ENCODE data around the gene YRDC. TPM values are rescaled to one million over a fixed set of nuclear protein-coding genes. Genes with fewer than 3 reads are reported as not detected.
A peak's percentile ranks its signal among the peaks of the same experiment; 100 is the strongest.

YRDC gene, protein sequence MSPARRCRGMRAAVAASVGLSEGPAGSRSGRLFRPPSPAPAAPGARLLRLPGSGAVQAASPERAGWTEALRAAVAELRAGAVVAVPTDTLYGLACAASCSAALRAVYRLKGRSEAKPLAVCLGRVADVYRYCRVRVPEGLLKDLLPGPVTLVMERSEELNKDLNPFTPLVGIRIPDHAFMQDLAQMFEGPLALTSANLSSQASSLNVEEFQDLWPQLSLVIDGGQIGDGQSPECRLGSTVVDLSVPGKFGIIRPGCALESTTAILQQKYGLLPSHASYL
- 39.3 and 45.6 TPM in 2 replicates for total RNA-seq (2014; rRNA removed; shearing (Covaris generic))
- 31.2 and 33.0 TPM in 2 replicates for polyA plus RNA-seq (2014; cell fraction: nucleus; rRNA removed)

GRCh38 chr1:37807555-37808368 is at the start of gene YRDC, which contains the start of gene C1orf122:
YRDC (minus strand) TSS chr1:37808208; CDS start chr1:37808180, 28 bp downstream.
C1orf122 (plus strand) TSS chr1:37807790; CDS start chr1:37808405, 615 bp downstream.
- DNase-seq (ENCODE audit: extremely low read depth, low read depth), result peak; percentile 83

DNA sequence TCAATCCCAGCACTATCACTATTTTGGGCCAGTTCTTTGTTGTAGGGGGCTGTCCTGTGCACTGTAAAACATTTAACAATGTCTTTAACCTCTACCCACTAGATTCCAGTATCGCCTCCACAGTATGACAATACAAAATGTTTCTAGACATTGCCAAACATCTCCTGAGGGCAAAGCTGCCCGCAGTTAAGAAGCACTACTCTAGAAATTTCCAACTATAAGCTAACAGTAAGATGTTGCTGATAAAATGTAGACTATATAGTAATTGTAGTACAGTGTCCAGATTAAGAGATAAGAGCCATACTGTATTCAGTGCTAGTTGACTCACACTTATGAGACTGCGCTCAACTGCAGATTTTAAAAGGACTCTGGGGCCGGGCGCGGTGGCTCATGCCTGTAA is 46.4 kb upstream of the YRDC start:
- no peak for DNase-seq (ENCODE audit: extremely low read depth, low read depth)

DNA sequence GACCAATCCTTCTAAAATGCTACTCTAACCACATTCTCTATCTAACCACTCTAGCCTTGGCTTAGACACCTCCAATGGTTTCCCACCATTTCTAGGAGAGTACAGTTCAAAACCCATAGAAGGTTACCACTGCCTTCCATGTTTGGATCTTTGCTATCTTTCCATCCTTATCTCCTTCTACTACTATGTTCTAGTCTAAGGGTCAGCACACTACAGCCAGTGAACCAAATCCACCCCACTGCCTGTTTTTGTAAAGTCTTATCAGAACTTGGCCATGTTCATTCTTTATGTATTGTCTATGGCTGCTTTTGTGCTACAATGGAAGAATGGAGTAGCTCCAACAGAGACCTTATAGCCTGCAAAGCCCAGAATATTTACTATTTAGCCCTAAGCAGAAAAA is 45.1 kb upstream of the YRDC start:
- DNase-seq (ENCODE audit: extremely low read depth, low read depth), result no peak

DNA sequence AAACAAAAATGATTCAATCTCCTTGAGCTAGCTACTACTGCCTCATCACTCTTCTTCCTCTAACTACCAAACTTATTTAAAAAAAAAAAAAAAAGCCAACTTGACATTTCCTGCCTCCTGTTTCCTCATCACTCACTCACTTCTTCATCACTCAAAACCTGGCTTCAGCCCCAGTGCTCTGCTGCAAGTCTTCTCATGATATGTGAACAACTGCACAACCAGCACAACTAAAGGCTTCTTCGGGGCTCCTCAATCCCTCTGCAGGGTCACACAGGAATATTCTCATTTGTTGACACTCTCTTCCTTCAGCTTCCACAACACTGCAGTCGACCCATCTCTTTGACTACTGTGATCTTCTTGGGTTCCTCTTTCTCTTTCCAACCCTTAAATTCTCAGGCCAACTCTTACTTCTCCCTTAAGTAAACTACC is 43.8 kb upstream of the YRDC start:
- DNase-seq (ENCODE audit: extremely low read depth, low read depth), result no peak

DNA sequence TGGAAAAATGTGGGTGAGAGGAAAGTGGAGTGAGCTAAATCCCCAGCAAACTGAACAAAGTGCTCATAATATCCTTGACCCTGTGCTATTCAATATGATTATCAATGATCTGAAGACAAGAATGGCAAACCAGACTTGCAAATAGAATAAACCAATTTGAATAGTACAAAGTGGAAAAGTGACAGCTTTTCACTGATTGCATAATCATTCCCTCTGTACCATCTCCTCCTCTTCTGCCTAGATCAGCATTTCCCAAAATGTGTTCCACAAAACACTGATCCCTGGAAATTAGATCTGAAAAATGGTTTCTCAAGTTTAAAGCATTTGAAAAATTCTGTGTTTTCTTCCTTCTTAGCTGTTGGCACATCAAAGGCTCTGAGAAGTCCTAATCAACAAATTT is 43.3 kb upstream of the YRDC start:
- DNase-seq (ENCODE audit: extremely low read depth, low read depth), result no peak

DNA sequence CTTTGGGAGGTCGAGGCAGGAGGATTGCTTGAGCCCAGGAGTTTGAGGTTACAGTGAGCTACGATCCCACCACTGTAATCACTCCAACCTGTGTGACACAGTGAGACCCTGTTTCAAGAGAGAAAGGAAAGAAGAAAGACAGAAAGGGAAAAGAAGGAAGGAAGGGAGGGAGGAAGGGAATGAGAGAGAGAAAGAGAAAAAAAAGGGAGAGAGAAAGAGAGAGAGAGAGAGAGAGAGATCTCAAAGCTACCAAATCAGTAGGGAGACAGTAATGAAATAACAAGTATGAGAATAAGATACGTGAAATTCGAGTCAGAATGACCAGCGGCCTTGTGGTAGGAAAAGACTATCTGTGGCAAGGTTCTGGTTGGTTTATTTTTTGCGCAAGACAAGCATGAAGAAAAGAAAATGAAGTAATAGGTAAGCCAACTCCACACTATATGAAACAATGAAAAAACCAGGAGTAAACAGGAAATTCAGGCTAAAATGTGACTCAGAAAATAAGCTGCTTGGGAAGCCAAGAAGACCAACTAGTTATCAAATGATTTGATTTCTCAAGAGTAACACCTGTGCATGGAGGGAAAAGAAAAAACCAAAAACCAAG is 42.4 kb upstream of the YRDC start:
- no peak for DNase-seq (ENCODE audit: extremely low read depth, low read depth)

DNA sequence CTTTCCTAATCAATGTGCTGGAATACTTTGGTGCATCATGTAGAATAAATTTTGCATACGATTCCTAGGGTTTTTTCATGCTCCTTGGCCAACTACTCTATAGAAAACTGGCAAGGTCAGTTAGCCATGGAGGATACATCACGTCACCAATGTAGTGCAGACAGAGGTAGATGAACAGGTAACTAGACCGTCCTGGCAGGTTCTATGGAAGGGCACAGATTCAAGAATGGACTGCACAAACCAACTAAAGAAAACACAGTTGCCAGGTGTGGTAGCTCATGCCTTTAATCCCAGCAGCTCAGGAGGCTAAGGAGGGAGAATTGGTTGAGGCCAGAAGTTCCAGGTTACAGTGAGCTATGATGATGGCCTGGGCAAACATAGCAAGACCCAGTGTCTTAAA is 41.5 kb upstream of the YRDC start:
- DNase-seq (ENCODE audit: extremely low read depth, low read depth), result no peak

GRCh38 chr1:37846647-37847339 is 38.8 kb upstream of the YRDC start:
- DNase-seq (ENCODE audit: extremely low read depth, low read depth), result no peak

DNA sequence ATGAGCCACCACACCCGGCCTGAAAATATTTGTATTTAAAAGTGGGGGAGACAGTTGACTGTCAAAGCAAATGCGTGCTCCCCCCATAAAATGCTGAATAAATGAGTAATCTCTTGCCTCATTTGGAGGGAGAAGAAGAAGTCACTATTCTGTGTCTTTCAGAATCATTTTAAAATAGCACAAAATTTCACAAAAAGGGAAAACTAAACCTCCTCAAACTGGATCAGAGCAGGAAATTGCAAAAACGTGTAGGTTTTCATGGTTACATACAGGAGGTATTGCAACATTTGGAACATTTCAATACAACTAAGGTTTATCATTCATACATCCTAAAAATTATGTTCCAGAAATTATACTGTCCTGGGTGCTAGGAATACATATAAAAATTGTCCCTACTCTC is 37.8 kb upstream of the YRDC start:
- no peak for DNase-seq (ENCODE audit: extremely low read depth, low read depth)

DNA sequence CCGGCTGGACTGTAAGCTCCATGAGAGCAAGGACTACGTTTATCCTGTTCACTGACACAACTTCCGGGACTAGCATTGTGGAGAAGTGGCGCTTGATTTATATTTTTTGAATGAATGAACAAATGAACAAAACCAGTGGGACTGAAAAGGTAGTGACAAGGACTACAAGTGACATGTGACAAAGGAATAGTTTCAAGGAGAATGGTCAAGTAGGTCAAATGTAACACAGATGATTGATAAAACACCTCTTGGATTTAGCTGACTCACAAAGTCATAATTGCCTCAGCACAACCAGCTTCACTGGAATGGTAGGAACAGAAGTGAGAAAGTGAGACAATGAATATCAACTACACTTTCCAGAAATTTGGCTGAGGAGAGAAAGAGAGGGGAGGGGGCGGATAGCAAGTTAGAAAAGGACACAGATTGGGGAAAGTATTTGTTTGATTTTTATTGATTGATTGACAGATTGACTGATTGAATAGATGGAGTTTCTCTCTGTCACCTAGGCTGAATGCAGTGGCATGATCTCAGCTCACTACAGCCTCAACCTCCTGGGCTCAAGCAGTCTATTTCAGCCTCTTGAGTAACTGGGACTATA is 37.1 kb upstream of the YRDC start:
- no peak for DNase-seq (ENCODE audit: extremely low read depth, low read depth)

DNA sequence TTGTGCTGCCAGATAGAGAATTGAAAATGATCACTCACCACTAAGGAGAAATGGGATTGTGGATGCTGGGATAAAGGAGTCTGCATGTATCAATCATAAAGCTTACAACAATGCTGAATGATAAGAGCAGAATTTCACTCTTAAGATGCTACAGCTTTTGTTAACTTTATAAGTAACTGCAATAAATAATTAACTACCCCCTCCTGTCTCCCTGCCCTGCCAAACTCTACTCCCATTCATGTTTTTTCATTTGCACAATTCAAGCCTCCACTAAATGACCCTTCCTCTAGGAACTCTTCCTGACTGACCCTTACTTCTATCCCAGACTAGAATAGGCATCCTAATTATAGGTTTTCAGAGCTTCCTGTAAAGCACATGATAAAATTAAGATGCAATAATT is 36.5 kb upstream of the YRDC start:
- DNase-seq (ENCODE audit: extremely low read depth, low read depth), result no peak

GRCh38 chr1:37841652-37842051 is 33.6 kb upstream of the YRDC start:
- DNase-seq (ENCODE audit: extremely low read depth, low read depth), result no peak

DNA sequence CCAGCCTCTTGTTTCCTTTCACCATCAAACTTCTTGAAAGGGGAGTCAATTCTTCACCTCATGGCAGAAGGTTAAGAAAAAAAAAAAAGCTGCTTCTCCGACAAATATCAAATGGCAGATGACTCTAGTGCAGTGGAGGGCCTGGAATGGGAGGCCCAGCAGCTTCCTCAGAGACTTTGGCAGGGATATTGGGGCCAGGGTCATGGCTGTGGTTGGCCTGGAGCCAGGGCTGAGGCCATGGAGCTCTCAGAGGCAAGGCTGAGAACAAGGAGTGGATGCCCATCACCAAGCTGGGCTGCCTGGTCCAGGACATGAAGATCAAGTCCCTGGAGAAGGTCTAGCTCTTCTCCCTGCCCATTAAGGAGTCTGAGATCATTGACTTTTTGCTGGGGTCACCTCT is 32.7 kb upstream of the YRDC start:
- no peak for DNase-seq (ENCODE audit: extremely low read depth, low read depth)

DNA sequence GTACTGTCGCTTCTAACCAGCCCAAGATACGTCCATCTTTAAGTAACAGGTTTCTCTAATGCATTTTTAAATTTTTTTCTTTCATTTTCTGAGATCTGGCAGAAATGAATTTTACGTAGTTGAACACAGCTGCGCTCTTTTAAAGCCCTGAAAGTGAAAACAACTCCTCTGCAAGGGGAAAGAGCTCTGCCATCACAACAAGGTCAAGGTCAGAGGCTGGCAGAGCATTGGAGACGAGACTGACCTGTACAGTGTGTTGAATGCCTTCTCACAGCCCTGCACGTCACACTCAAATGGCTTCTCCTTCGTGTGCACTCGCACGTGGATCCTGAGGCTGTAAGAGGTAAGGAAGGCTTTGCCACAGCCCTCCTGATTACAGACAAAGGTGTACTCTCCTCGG is 31.7 kb upstream of the YRDC start:
- no peak for DNase-seq (ENCODE audit: extremely low read depth, low read depth)

DNA sequence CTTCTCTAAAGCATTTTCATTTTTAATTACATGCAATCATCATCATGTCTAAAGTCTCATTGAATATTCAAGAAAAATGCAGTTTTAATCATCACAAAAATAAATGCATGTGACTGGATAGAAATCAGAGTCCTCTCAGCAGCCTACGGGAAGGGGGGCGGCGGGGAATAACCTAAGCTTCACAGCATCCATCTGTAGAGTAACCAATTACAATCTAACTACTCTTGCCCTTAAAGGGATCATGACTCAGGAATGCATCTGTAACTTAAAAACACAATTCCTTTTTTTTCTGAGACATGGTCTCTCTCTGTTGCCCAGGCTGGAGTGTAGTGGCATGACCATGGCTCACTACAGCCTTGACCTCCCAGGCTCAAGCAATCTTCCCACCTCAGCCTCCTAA is 28.8 kb upstream of the YRDC start:
- no peak for DNase-seq (ENCODE audit: extremely low read depth, low read depth)

- DNase-seq (ENCODE audit: extremely low read depth, low read depth), result no peak
Measured at GRCh38 chr1:37831809-37832208, 23.8 kb upstream of the YRDC start.

DNA sequence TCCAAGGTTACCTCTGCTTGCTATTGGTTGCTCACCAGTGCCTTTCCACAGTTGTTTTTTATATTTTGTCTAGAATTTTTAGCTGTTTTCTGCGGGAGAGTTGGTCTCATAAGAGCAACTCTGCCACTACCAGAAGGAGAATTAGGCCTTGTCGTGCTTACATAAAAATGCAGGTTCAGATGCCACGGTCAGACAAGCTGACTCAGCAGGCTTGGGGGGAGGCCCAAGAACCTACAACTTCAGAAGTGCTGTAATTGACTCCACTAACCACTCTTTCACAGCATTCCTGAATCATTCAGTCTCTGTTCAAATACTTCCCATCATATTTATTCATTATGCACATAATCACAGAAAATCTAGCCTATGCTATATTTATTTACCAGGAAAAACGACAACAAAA is 23.1 kb upstream of the YRDC start:
- DNase-seq (ENCODE audit: extremely low read depth, low read depth), result no peak

DNA sequence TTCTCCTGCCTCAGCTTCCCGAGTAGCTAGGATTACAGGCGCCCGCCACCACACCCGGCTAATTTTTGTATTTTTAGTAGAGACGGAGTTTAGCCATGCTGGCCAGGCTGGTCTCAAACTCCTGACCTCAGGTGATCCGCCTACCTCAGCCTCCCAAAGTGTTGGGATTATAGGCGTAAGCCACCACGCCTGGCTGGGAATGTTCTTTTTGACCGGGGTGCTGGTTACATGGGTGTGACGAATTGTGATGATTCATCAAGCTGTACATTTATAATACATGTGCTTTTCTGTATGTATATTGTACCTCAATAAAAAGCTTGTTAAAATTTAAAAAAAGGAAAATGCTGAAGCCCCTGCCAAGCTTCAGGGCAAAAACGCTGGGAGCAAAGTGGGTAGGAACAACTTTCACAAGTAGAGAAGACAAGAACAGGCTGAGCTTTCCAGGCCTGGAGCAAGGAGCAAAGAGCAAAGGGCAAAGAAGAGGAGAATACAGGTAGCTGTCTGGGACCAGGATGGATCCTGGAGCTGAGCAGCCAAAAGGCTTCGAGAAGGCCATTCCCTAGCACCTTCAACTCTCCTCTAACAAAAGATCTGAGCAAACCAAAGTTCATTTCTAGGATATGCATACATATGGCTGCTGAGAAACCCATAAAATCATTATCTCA is 20.5 kb upstream of the YRDC start:
- DNase-seq (ENCODE audit: extremely low read depth, low read depth), result no peak

GRCh38 chr1:37825506-37825905 is 17.5 kb upstream of the YRDC start:
- DNase-seq (ENCODE audit: extremely low read depth, low read depth), result no peak

DNA sequence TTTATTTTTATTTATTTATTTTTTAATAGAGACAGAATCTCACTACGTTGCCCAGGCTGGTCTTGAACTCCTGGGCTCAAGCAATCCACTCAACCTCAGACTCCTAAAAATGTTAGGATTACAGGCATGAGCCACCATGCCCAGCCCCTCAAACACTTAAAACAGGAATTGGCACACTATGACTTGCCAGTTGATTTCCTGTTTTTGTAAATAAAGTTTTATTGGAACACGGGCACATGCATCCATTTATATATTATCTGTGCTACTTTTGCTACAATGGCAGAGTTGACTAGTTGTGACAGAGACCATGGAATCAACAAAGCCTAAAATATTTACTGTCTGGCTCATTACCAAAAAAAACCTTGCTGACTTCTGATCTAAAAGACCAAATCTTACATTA is 16.0 kb upstream of the YRDC start:
- no peak for DNase-seq (ENCODE audit: extremely low read depth, low read depth)
